C4-2B (cell line): Measurements from ENCODE around the gene MGARP.

ENCODE experiments used
- CTCF ChIP-seq: fragments of 450-650 bp; conservative IDR thresholded peaks from 2 replicates; pipeline ENCODE4 v1.5.1; 2017; ENCODE audit warnings: mild to moderate bottlenecking
- ZFX ChIP-seq: fragments of 450-650 bp; IDR thresholded peaks from 2 replicates; pipeline ENCODE4 v1.6.1; 2017

DNA sequence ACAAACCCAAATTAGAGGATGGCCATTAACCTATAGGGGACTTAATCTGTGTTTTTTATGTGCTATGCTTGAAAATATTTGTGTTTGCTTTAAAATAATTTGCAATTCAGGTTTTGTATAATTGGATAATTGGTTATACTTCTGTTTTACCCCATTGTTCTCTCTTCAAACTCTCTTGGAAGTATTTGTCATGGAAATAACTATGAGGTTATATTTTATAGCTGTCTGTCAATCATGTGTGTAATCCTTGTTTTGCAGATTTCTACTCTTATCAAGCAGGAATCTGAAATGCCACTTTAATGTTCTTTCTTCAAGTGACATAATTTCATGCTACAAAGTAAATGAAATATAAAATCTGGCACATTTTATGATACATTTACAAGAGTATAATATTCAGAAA is 37.6 kb upstream of the MGARP start:
- no peak for TF ChIP-seq CTCF
- no peak for TF ChIP-seq ZFX
